GM12873 (cell line): Measurements from ENCODE around the gene AURKA.

ENCODE experiments used
- CTCF ChIP-seq: IDR thresholded peaks from 2 replicates; pipeline ENCODE4 v1.5.1; 2012; ENCODE audit warnings: low read depth, mild to moderate bottlenecking, moderate library complexity, low read length, control low read depth; ENCODE audit not compliant: insufficient read depth; ENCODE audit errors: missing control alignments

AURKA gene

GRCh38 chr20:56422076-56422823 is 30.2 kb upstream of the AURKA start:
- no peak for TF ChIP-seq CTCF

GRCh38 chr20:56420940-56421688 is 29.1 kb upstream of the AURKA start:
- no peak for TF ChIP-seq CTCF

- TF ChIP-seq CTCF: no peak
Observed at GRCh38 chr20:56420028-56420427, 28.0 kb upstream of the AURKA start.

GRCh38 chr20:56418385-56418861 is 26.4 kb upstream of the AURKA start:
- TF ChIP-seq CTCF: no peak

- no peak for TF ChIP-seq CTCF
Observed at GRCh38 chr20:56417911-56418310, 25.9 kb upstream of the AURKA start.

GRCh38 chr20:56417402-56417801 is 25.4 kb upstream of the AURKA start:
- TF ChIP-seq CTCF: no peak
